GM18507 (cell line): ENCODE results near the gene ICAM4.
"Not testable (repeated sequence)": the region's sequence is repeated elsewhere in the genome, so short reads cannot be mapped to it uniquely, and the experiment has no call there.

Experiments
- DNase-seq: peaks from one replicate; pipeline ENCODE4 v3.0.0; 2011; ENCODE audit warnings: low read depth; ENCODE audit not compliant: insufficient read length; ENCODE audit errors: extremely low spot score
- FAIRE-seq: peaks from 2 replicates; lab custom pipeline; 2011; peaks lifted over from hg19 to GRCh38; lab: Jason Lieb, UNC

ICAM4 gene

GRCh38 chr19:10334588-10335351 is 48.0 kb downstream of the ICAM4 start:
- DNase-seq = no peak
- no peak for FAIRE-seq

GRCh38 chr19:10335352-10335985 is 48.7 kb downstream of the ICAM4 start:
- no peak for FAIRE-seq

GRCh38 chr19:10336725-10337124 is 50.0 kb downstream of the ICAM4 start:
- DNase-seq, FAIRE-seq: not testable (repeated sequence)

More at GRCh38 chr19:10335352-10335985, 48.7 kb downstream of the ICAM4 start:
- no peak for DNase-seq
